Immature natural killer cell (primary cell): ENCODE data around the gene TMEM30B. TPM values are rescaled to one million over a fixed set of nuclear protein-coding genes. Genes with fewer than 3 reads are reported as not detected.

Experiments used
- DNase-seq, 3 donors: peaks; one replicate each; pipeline ENCODE4 v3.0.0; 2022; ENCODE audit warnings: mixed read lengths in 1 of 3
- H3K27ac Mint-ChIP-seq, 6 donors: one replicate each; pipeline ENCODE4 v1.8.0; 2020; ENCODE audit warnings: mixed read lengths in 6 of 6, mild to moderate bottlenecking in 5 of 6, inconsistent platforms in 4 of 6, moderate library complexity in 3 of 6
- H3K27me3 Mint-ChIP-seq, 3 donors: one replicate each; pipeline ENCODE4 v1.8.0; 2020 to 2021; ENCODE audit warnings: low read depth in 3 of 3, mild to moderate bottlenecking in 3 of 3, mixed read lengths in 3 of 3, moderate library complexity in 3 of 3, inconsistent platforms in 1 of 3
- H3K36me3 Mint-ChIP-seq, 3 donors: one replicate each; pipeline ENCODE4 v1.8.0; 2020; ENCODE audit warnings: mixed read lengths in 3 of 3, inconsistent platforms in 2 of 3, mild to moderate bottlenecking in 2 of 3
- H3K4me1 Mint-ChIP-seq, 2 donors: one replicate each; pipeline ENCODE4 v1.8.0; 2020; ENCODE audit warnings: inconsistent platforms in 2 of 2, mild to moderate bottlenecking in 2 of 2, mixed read lengths in 2 of 2, moderate library complexity in 1 of 2
- H3K4me3 Mint-ChIP-seq, 5 donors: one replicate each; pipeline ENCODE4 v1.8.0; 2020; ENCODE audit warnings: mild to moderate bottlenecking in 5 of 5, mixed read lengths in 5 of 5, inconsistent platforms in 3 of 5, moderate library complexity in 3 of 5
- H3K9me3 Mint-ChIP-seq, 6 donors: one replicate each; pipeline ENCODE4 v1.8.0; 2020; ENCODE audit warnings: mild to moderate bottlenecking in 6 of 6, mixed read lengths in 6 of 6, inconsistent platforms in 4 of 6, moderate library complexity in 3 of 6
- polyA plus RNA-seq, 3 donors: library from polyadenylated mRNA; unstranded; fragments of 300-500 nt; fragmentation: Illumina TruSeq; gene quantifications; one replicate each; pipeline ENCODE4 v1.2.3, GENCODE V29; 2021

TMEM30B gene, protein sequence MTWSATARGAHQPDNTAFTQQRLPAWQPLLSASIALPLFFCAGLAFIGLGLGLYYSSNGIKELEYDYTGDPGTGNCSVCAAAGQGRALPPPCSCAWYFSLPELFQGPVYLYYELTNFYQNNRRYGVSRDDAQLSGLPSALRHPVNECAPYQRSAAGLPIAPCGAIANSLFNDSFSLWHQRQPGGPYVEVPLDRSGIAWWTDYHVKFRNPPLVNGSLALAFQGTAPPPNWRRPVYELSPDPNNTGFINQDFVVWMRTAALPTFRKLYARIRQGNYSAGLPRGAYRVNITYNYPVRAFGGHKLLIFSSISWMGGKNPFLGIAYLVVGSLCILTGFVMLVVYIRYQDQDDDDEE
- 1 to 10 TPM in 2 of 3 donors, under 1 TPM in 1; 0.91 to 2.9 (median 1.2) TPM for polyA plus RNA-seq

- Mint-ChIP-seq H3K27ac (peak within 1 kb of the TSS; percentile 78 to 89 (median 85)), H3K27me3 (peaks cover 0 to 6% (median 2%) of the 10 kb centered on the region in 3 donors), H3K36me3 (no peaks in the 10 kb centered on the region), H3K4me3 (peak within 1 kb of the TSS; percentile 88 to 91 (median 90)), H3K4me1 (peaks cover 22 to 53% of the 10 kb centered on the region in 2 donors), H3K9me3 (no peaks in the 10 kb centered on the region)
- no peak for DNase-seq
Measured at GRCh38 chr14:61281186-61281947, at the start of gene TMEM30B. TSS of gene TMEM30B (minus strand) at chr14:61281338. CDS start at chr14:61281147, 191 bp downstream.

DNA sequence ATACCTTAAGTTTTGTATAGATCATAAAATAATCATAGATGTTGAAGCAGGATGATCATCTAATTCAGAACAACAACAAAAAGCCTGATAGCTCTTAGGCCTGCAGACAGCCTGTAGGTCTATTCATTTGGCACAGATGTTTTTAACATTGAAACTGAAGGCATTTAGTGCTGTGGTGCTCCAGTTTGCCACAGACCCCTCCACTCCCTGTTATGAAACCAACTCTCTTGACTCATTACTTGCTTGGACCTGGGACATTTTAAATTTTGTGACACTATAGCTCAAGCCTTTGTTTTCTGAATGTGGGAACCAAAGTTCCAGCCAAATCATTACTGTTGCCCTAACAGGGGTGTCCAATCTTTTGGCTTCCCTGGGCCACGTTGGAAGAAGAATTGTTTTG, 49.4 kb upstream of the TMEM30B start:
- Mint-ChIP-seq H3K27me3 (peaks cover 2 to 27% (median 19%) of the 10 kb centered on the region in 3 donors), H3K27ac (peak overlapping the region; percentile 88 to 95 (median 93)), H3K4me3 (peak overlapping the region; percentile 73 to 100 (median 81)), H3K4me1 (peaks cover 93 to 100% of the 10 kb centered on the region in 2 donors), H3K9me3 (no peaks in the 10 kb centered on the region), H3K36me3 (peaks cover 8 to 32% (median 20%) of the 10 kb centered on the region in 3 donors)
- DNase-seq: peak in 2 of 3 donors; percentile 43 to 51

DNA sequence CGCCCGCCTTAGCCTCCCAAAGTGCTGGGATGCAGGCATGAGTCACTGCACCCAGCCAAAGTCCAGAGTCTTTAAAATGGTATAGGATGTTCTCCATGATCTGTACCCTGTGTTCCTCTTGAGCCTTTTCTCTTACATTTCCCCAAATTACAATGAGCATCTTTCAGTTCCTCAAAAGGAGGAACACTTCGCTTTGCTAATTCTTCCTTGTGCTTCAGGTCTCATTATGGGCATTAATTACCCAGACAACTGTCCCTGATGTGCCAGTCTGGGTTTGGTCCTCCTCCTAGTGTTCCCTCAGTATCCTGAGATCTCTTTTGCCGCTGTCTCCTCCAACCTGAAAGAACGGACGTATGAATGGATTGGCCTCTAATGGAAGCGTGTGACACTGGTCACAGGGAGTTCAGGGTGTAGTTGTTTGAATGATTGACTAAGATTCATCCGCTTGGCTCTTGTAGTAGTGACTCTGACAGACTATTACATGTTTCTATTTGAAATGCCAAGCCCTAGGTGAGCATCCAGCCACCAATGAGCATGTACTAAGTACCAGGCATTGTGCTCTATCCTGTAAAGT, 48.4 kb upstream of the TMEM30B start:
- Mint-ChIP-seq H3K4me3 (peak overlapping the region; percentile 73 to 100 (median 81)), H3K4me1 (peaks cover 94 to 100% of the 10 kb centered on the region in 2 donors), H3K9me3 (no peaks in the 10 kb centered on the region), H3K27ac (peak overlapping the region; percentile 88 to 95 (median 93)), H3K27me3 (peaks cover 2 to 24% (median 19%) of the 10 kb centered on the region in 3 donors), H3K36me3 (peaks cover 15 to 39% (median 27%) of the 10 kb centered on the region in 3 donors)
- DNase-seq: no peak

GRCh38 chr14:61328626-61329262, 47.6 kb upstream of the TMEM30B start:
- Mint-ChIP-seq H3K36me3 (peaks cover 22 to 44% (median 31%) of the 10 kb centered on the region in 3 donors), H3K27me3 (peaks cover 2 to 22% (median 12%) of the 10 kb centered on the region in 3 donors), H3K27ac (peak overlapping the region; percentile 90 to 95 (median 94)), H3K4me3 (peak overlapping the region; percentile 73 to 100 (median 81)), H3K4me1 (peaks cover 92 to 100% of the 10 kb centered on the region in 2 donors), H3K9me3 (no peaks in the 10 kb centered on the region)
- DNase-seq: no peak

GRCh38 chr14:61326847-61327246, 45.7 kb upstream of the TMEM30B start:
- H3K27me3 Mint-ChIP-seq: peaks cover 2 to 28% (median 17%) of the 10 kb centered on the region in 3 donors
- H3K27ac Mint-ChIP-seq: peak overlapping the region; percentile 68 to 97 (median 91)
- H3K9me3 Mint-ChIP-seq: no peaks in the 10 kb centered on the region
- no peak for DNase-seq
- H3K4me3 Mint-ChIP-seq: peak overlapping the region; percentile 98 to 100 (median 99)
- H3K4me1 Mint-ChIP-seq: peaks cover 75 to 86% of the 10 kb centered on the region in 2 donors
- peaks cover 28 to 55% (median 39%) of the 10 kb centered on the region in 3 donors for H3K36me3 Mint-ChIP-seq

DNA sequence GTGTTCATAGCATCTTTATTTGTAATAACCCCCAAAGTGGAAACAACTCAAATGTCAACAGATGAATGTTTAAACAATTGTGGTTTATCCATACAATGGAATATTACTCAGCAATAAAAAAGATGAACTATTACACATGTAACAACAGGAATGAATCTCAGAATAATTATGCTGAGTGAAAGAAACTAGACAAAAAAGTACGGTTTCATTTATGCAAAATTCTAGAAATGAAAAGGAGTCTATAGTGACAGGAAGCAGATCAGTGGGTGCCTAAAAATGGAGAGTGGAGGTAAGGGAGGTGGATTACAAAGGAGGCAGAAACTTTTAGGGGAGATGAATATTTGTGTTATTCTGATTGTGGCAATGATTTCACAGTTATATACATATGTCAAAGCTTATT, 45.0 kb upstream of the TMEM30B start:
- Mint-ChIP-seq H3K27me3 (peaks cover 4 to 29% (median 18%) of the 10 kb centered on the region in 3 donors), H3K36me3 (peaks cover 28 to 55% (median 39%) of the 10 kb centered on the region in 3 donors), H3K27ac (peak overlapping the region; percentile 68 to 97 (median 87)), H3K4me1 (peaks cover 68 to 79% of the 10 kb centered on the region in 2 donors), H3K9me3 (no peaks in the 10 kb centered on the region), H3K4me3 (peak overlapping the region; percentile 98 to 100 (median 99))
- DNase-seq: no peak

GRCh38 chr14:61325166-61325565, 44.0 kb upstream of the TMEM30B start:
- no peak for DNase-seq
- Mint-ChIP-seq H3K4me3 (peak overlapping the region; percentile 98 to 100 (median 99)), H3K4me1 (peaks cover 66 to 74% of the 10 kb centered on the region in 2 donors), H3K9me3 (no peaks in the 10 kb centered on the region), H3K36me3 (peaks cover 28 to 52% (median 39%) of the 10 kb centered on the region in 3 donors), H3K27me3 (peaks cover 4 to 25% (median 22%) of the 10 kb centered on the region in 3 donors), H3K27ac (peak overlapping the region; percentile 73 to 97 (median 90))

DNA sequence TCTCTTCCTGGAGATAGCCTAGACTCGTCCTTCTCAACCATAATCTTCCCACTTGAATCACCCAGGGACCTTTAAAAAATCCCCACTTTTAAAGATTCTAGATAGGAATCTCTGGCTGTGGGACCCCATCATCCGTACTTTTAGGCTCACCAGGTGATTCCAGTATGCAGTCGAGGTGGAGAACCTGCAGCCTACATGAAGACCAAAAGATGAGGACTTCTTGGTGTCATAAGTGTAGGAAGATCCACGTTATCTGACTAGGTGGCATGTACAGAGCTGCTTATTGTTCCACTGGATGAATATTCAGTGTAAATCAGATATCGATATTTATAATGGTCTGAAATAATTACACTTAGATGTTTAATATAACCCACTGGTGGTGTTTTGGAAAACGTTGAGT, 42.8 kb upstream of the TMEM30B start:
- H3K36me3 Mint-ChIP-seq: peaks cover 28 to 44% (median 32%) of the 10 kb centered on the region in 3 donors
- peak overlapping the region in 5 of 6 donors; percentile 89 to 98 (median 97) for H3K27ac Mint-ChIP-seq
- peaks cover 54 to 62% of the 10 kb centered on the region in 2 donors for H3K4me1 Mint-ChIP-seq
- DNase-seq: no peak
- peaks cover 4 to 18% (median 18%) of the 10 kb centered on the region in 3 donors for H3K27me3 Mint-ChIP-seq
- H3K4me3 Mint-ChIP-seq: peak overlapping the region; percentile 98 to 100 (median 99)
- H3K9me3 Mint-ChIP-seq: no peaks in the 10 kb centered on the region

DNA sequence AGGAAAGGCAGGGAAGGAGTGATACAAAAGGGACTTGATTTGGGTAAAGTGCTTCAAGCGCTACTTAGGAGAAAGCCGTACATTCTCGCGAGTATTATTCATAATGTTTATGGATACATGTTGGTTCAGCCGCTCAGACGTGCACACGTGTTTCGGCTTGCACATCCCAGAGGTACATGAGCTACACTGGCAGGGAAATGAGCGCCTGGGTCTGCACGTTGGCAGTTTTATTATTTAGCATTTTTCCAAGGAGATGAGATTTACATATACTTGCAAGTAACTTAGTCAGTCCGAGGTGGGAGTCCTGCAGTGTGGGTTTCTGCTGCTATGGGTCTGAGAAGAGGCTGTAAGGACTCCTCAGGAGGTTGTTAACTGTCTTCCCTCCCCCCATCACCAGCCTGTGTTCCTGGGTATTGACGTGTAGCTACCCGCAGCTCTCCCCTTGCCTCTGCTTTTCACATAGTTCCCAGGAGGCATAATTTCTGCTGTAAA, 41.7 kb upstream of the TMEM30B start:
- H3K4me3 Mint-ChIP-seq: peak overlapping the region; percentile 98 to 100 (median 99)
- H3K27me3 Mint-ChIP-seq: peaks cover 4 to 12% (median 12%) of the 10 kb centered on the region in 3 donors
- H3K4me1 Mint-ChIP-seq: peaks cover 45 to 51% of the 10 kb centered on the region in 2 donors
- no peaks in the 10 kb centered on the region for H3K9me3 Mint-ChIP-seq
- H3K36me3 Mint-ChIP-seq: peaks cover 26 to 40% (median 27%) of the 10 kb centered on the region in 3 donors
- peak overlapping the region in 5 of 6 donors; percentile 89 to 98 (median 97) for H3K27ac Mint-ChIP-seq
- peak in 2 of 3 donors; percentile 49 to 56 for DNase-seq

DNA sequence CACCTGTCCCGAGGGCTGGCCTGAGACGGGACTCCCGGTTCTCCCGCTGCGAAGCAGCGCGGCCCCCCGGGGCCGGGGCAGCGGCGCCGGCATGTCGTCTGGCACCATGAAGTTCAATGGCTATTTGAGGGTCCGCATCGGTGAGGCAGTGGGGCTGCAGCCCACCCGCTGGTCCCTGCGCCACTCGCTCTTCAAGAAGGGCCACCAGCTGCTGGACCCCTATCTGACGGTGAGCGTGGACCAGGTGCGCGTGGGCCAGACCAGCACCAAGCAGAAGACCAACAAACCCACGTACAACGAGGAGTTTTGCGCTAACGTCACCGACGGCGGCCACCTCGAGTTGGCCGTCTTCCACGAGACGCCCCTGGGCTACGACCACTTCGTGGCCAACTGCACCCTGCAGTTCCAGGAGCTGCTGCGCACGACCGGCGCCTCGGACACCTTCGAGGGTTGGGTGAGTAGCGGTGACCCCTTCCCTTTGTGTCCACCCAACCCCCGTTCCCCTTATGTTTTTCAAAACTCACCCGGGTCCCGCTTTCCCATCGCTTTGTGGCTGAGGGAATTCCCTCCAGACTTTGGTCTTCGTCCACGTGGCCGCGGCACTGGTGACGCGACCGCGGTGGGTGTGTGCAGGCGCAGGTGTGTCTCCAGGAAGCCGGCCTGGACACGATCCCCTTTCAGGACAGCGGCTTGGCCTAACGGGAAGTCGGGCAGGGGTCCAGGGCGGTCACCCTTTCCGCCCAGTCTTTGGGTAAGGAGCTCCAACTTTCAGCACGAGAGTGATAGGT, 41.1 kb upstream of the TMEM30B start:
- DNase-seq: no peak
- Mint-ChIP-seq H3K4me3 (peak overlapping the region; percentile 98 to 100 (median 99)), H3K36me3 (peaks cover 22 to 36% (median 26%) of the 10 kb centered on the region in 3 donors), H3K27ac (peak overlapping the region in 5 of 6 donors; percentile 89 to 98 (median 97)), H3K9me3 (no peaks in the 10 kb centered on the region), H3K4me1 (peaks cover 38 to 44% of the 10 kb centered on the region in 2 donors), H3K27me3 (peaks cover 4 to 12% (median 12%) of the 10 kb centered on the region in 3 donors)

DNA sequence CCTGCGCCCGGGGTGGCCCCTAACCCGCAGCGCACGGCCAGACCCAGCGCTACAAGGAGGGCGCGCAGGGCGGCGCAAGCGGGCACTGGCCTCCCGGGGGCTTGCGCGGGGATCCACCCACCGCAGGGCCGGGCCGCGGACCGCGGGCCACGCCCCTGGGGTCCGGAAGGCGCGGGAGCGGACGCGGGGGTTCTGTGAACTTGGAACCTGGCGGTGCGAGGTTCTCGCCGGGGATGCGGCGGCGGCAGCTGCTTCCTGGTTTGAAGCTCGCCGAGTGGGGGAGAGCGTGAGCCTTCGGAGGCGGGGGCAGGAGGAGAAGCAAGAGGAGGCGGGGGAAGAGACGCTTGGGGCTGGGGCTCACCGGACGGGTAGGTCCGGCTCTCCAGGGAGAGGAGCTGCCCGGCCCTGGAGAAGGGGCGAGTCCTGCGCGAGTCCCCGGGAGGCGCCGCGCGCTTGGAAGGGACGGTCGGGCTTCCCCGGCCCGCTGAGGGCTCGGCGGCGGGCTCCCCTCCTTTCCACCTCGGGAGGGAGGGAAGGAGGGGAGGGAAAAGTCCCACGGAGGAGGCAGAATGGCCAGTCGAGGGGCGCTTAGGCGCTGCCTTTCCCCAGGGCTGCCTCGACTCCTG, 40.4 kb upstream of the TMEM30B start, which contains the start of gene PRKCH:
PRKCH (plus strand) TSS at position 195 of the 626 bp plus-strand sequence. CDS start 523 bp downstream, outside the sequence.
- Mint-ChIP-seq H3K9me3 (no peaks in the 10 kb centered on the region), H3K27me3 (peaks cover 1 to 10% (median 7%) of the 10 kb centered on the region in 3 donors), H3K4me1 (peaks cover 31 to 37% of the 10 kb centered on the region in 2 donors), H3K27ac (peak within 1 kb of the TSS in 5 of 6 donors; percentile 89 to 98 (median 97)), H3K4me3 (peak within 1 kb of the TSS; percentile 98 to 100 (median 99)), H3K36me3 (peaks cover 20 to 30% (median 26%) of the 10 kb centered on the region in 3 donors)
- peak; percentile 87 to 89 (median 89) for DNase-seq
